AG04450 (cell line): ENCODE results near the gene CST4. TPM values are rescaled to one million over a fixed set of nuclear protein-coding genes. Genes with fewer than 3 reads are reported as not detected.

Experiments used
- CTCF ChIA-PET: fragments of 300-600, 350-600 bp; formaldehyde crosslinking; extraction: SDS; loops from one replicate; lab custom pipeline; 2022; ENCODE audit warnings: antibody characterized with exemption, inconsistent platforms; lab: Charles Lee
- POLR2A ChIA-PET: fragments of 350-600 bp; formaldehyde crosslinking; extraction: SDS; loops from one replicate; lab custom pipeline; 2021; ENCODE audit warnings: antibody characterized with exemption, inconsistent platforms; lab: Yijun Ruan, JAX
- DNase-seq: peaks from one replicate; pipeline ENCODE4 v3.0.0-alpha.2; 2011; ENCODE audit warnings: low read depth, low spot score
- H3K27ac ChIP-seq: one replicate; pipeline ENCODE4 v1.5.1; 2012; ENCODE audit warnings: low read depth, low read length, control low read depth
- H3K27me3 ChIP-seq: one replicate; pipeline ENCODE4 v1.6.0; 2012; ENCODE audit warnings: low read length; ENCODE audit not compliant: control insufficient read depth, insufficient read depth
- H3K4me3 ChIP-seq: 2 replicates; pipeline ENCODE4 v1.5.1; 2011; ENCODE audit warnings: mild to moderate bottlenecking, low read depth, low read length, control low read depth
- H3K9me3 ChIP-seq: 2 replicates; pipeline ENCODE4 v1.5.1; 2012; ENCODE audit warnings: low read length; ENCODE audit not compliant: control insufficient read depth, insufficient read depth
- CTCF ChIP-seq: IDR thresholded peaks from 2 replicates; pipeline ENCODE4 v1.5.1; 2011; ENCODE audit warnings: low read depth, low read length, control low read depth, inconsistent platforms
- polyA plus RNA-seq: library from polyadenylated mRNA; depleted of rRNA; stranded (reverse); fragments of >200 nt; gene quantifications from 2 replicates; pipeline ENCODE4 v1.2.3, GENCODE V29; 2011

The CST4 gene
- polyA plus RNA-seq, 1 experiment: not detected

GRCh38 chr20:23641936-23642751 is 46.7 kb downstream of the CST4 start:
- no peaks in the 10 kb centered on the region for H3K9me3 ChIP-seq
- peak overlapping the region; percentile 47 for H3K27ac ChIP-seq
- ChIA-PET CTCF (interaction anchor here (1.4 kb wide), 1 partner anchor 35 kb away, joined by 5 read pairs; no protein-coding TSS in a partner anchor), POLR2A (no interaction called here)
- no peak overlapping the region for H3K4me3 ChIP-seq
- no peak for TF ChIP-seq CTCF
- peak; percentile 50 for DNase-seq
- no peaks in the 10 kb centered on the region for H3K27me3 ChIP-seq

GRCh38 chr20:23640671-23641667 is 47.9 kb downstream of the CST4 start:
- Histone ChIP-seq H3K27ac (no peak overlapping the region), H3K9me3 (no peaks in the 10 kb centered on the region), H3K27me3 (no peaks in the 10 kb centered on the region), H3K4me3 (no peak overlapping the region)
- ChIA-PET POLR2A (no interaction called here), CTCF (no interaction called here)
- no peak for DNase-seq
- TF ChIP-seq CTCF: no peak

GRCh38 chr20:23640018-23640601 is 48.7 kb downstream of the CST4 start:
- ChIA-PET CTCF (no interaction called here), POLR2A (no interaction called here)
- H3K27ac ChIP-seq: no peak overlapping the region

GRCh38 chr20:23639490-23639958 is 49.3 kb downstream of the CST4 start:
- no peak for DNase-seq
- no peak overlapping the region for H3K4me3 ChIP-seq
- no peak overlapping the region for H3K27ac ChIP-seq
- ChIA-PET POLR2A (no interaction called here), CTCF (no interaction called here)
- no peak for TF ChIP-seq CTCF
- no peaks in the 10 kb centered on the region for H3K9me3 ChIP-seq
- H3K27me3 ChIP-seq: no peaks in the 10 kb centered on the region

More at GRCh38 chr20:23640018-23640601, 48.7 kb downstream of the CST4 start:
- DNase-seq: no peak
- no peak overlapping the region for H3K4me3 ChIP-seq
- H3K9me3 ChIP-seq: no peaks in the 10 kb centered on the region
- H3K27me3 ChIP-seq: no peaks in the 10 kb centered on the region
- no peak for TF ChIP-seq CTCF
